HG03039 (cell line): Measurements from ENCODE around the gene HINT1.
"Not testable (repeated sequence)": the region's sequence is repeated elsewhere in the genome, so short reads cannot be mapped to it uniquely, and the experiment has no call there.

ENCODE experiments used
- ATAC-seq: cut with Tn5 transposase; IDR thresholded peaks from one replicate; pipeline ENCODE4 v1.9.1; 2021; ENCODE audit warnings: mild to moderate bottlenecking, moderate library complexity; ENCODE audit not compliant: unreplicated experiment

Gene HINT1

DNA sequence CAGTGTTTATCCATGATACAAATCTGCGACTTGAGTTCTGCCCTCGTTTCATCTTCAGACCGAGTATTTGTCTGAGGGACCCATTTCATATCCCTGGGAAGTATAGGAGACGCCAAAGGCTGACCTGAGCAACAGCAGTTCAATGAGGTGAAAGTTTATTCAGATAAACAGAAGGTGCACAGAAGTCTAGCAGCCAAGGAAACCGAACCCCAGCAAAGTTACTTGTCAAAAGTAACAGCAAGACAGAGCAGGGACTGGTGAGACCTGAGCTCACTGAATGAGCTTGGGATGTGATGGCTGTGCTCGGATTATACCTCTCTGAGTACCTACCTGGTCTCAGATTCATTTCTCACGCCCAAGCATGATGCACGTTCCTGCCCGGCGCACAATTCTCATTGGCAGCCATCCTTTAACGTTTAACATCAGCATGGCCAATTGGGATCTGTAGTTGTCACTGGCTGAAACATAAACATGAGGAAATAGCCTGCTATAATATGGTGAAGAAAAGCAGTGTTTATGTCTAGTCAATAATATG, 6.3 kb upstream of the HINT1 start:
- ATAC-seq = no peak

GRCh38 chr5:131170540-131171275, 5.7 kb upstream of the HINT1 start, which contains the start of gene LYRM7:
LYRM7 (plus strand) TSS chr5:131170944; CDS start chr5:131171021, 77 bp downstream.
- ATAC-seq = peak; percentile 97

DNA sequence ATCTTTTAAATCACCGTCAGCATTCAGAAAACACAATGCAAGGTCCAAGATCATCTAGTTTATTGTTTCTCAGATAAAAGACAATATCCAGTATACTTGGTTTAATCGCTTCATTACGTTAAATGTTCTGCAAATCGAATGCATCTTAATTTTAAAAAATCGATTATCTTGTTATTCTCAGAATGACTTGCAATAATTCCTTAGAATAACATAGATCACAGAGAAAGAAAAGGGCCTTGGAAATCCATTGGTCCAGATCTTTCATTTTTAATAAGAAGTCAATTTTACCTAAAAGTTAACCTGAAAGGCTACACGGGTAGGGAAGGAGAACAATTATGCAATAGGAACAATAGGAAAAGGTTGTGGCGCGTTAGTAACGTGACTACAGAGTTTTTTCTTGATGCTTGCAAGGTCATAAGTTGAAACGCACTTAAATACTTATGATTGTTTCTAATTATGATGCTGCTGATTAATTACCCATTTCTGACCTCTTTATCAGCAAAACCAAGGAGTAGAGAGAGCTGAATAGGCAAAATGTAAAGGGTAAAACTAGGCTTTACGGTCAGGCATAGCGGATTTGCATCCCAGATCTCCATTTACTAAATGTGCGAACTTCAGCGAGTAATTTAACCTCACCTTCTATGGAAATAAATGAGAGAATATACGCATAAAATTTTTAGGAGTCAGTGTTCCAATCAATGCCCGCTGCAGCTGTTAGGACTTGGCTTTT, 4.9 kb upstream of the HINT1 start:
- ATAC-seq = no peak

- ATAC-seq = no peak
These were observed 2.6 kb upstream of the HINT1 start for GRCh38 chr5:131167615-131168014.

GRCh38 chr5:131164191-131165118, 601 bp downstream of the HINT1 start:
- peak; percentile 77 for ATAC-seq

- ATAC-seq = no peak
These were observed 1.6 kb downstream of the HINT1 start for GRCh38 chr5:131163276-131164119.

- ATAC-seq = no peak
These were observed 4.9 kb downstream of the HINT1 start for GRCh38 chr5:131160134-131160533.

- no peak for ATAC-seq
These were observed 8.1 kb downstream of the HINT1 start for GRCh38 chr5:131156957-131157356.

DNA sequence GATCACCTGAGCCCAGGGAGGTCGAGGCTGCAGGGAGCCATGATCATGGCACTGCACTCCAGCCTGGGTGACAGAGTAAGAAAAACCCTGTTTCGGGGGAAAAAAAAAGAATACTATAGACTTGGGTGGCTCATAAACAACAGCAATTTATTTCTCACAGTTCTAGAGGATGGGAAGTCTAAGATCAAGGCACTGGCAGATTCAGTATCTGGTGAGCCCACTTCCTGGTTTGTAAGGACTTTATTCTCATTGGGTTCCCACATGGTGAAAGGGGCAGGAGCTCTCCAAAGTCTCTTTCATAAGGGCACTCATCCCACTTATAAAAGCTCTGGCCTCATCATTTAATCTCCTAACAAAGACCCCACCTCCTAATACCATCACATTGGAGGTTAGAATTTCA, 8.7 kb downstream of the HINT1 start:
- ATAC-seq = no peak

DNA sequence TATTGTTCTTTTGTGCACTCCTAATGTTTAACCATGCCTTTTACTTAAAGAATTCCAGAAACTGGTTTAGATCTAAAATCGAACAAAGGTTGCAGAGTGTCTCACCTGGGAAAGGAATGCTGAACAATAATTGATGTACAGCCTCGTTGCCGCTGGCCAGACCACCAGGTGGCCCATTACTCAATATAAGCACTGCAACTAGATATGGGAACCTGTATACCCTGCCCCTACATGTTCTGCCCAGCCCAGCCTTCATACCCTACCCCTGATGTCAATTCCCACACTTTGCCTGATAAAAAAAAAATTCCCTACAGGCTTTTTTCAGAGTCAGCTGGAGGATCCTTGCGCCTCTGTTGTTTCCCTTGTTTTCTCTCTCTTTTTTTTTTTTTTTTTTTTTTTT, 13.8 kb downstream of the HINT1 start:
- ATAC-seq = no peak

- no peak for ATAC-seq
These were observed 14.6 kb downstream of the HINT1 start for GRCh38 chr5:131150408-131150807.

GRCh38 chr5:131148835-131149234, 16.2 kb downstream of the HINT1 start:
- ATAC-seq = no peak

GRCh38 chr5:131147258-131147657, 17.8 kb downstream of the HINT1 start:
- no peak for ATAC-seq

GRCh38 chr5:131142970-131143617, 22.0 kb downstream of the HINT1 start:
- ATAC-seq = no peak

DNA sequence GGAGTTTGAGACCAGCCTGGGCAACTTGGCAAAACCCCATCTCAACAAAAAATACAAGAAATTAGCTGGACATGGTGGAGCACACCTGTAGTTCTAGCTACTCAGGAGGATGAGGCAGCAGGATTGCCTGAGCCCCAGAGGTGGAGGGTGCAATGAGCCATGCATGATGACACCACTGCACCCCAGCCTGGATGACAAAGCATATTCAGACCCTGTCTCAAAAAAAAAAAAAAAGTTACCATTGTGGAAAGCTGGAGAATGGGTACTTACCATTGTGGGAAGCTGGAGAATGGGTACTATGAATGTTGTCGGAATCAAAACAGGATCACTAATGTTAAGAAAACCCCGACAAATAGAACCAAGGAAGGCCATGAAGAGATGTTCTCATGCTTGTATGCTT, 25.7 kb downstream of the HINT1 start:
- no peak for ATAC-seq

DNA sequence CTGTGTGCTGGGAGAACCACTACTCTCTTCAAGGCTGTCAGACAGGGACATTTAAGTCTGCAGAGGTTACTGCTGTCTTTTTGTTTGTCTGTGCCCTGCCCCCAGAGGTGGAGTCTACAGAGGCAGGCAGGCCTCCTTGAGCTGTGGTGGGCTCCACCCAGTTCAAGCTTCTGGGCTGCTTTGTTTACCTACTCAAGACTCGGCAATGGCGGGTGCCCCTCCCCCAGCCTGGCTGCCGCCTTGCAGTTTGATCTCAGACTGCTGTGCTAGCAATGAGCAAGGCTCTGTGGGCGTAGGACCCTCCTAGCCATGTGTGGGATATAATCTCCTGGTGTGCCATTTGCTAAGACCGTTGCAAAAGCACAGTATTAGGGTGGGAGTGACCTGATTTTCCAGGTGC, 26.6 kb downstream of the HINT1 start:
- not testable (repeated sequence) for ATAC-seq

DNA sequence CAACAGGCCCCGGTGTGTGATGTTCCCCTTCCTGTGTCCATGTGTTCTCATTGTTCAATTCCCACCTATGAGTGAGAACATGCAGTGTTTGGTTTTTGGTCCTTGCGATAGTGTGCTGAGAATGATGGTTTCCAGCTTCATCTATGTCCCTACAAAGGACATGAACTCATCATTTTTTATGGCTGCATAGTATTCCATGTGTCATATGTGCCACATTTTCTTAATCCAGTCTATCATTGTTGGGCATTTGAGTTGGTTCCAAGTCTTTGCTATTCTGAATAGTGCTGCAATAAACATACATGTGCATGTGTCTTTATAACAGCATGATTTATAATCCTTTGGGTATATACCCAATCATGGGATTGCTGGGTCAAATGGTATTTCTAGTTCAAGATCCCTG, 32.0 kb downstream of the HINT1 start:
- not testable (repeated sequence) for ATAC-seq

- no peak for ATAC-seq
These were observed 35.8 kb downstream of the HINT1 start for GRCh38 chr5:131129306-131129705.

- not testable (repeated sequence) for ATAC-seq
These were observed 37.8 kb downstream of the HINT1 start for GRCh38 chr5:131127244-131127643.

GRCh38 chr5:131114754-131115153, 50.3 kb downstream of the HINT1 start:
- ATAC-seq = no peak
